HepG2 (cell line): ENCODE measurements around the gene RUNX3. TPM values are rescaled to one million over a fixed set of nuclear protein-coding genes. Genes with fewer than 3 reads are reported as not detected.
A peak's percentile ranks its signal among the peaks of the same experiment; 100 is the strongest.

Experiments used
- ATAC-seq: fragments of 200-7000 bp; cut with Tn5 transposase; 3 replicates; pipeline ENCODE4 v1.9.1; 2020; ENCODE audit warnings: mild to moderate bottlenecking, moderate library complexity
- BruUV-seq: library from RNA; stranded (reverse); fragments of 400-500 nt; replicated peaks from 2 replicates; lab custom pipeline; 2021; lab: Mats Ljungman, UMichigan
- CTCF ChIA-PET: fragments of 300-600 bp; formaldehyde crosslinking; extraction: SDS; loops from one replicate; lab custom pipeline; 2021; ENCODE audit warnings: low total read pairs, inconsistent platforms, low intra/inter-chr PET ratio; lab: Yijun Ruan, JAX
- POLR2A ChIA-PET: fragments of 350-600 bp; sonication (Branson Sonifier 250); formaldehyde crosslinking; loops from one replicate; lab custom pipeline; 2020; ENCODE audit warnings: antibody characterized with exemption, inconsistent platforms; lab: Yijun Ruan, JAX
- DNase-seq: peaks from one replicate; pipeline ENCODE4 v3.0.0-alpha.2; 2015; ENCODE audit warnings: low spot score
- FAIRE-seq: peaks from 3 replicates; lab custom pipeline; 2011; peaks lifted over from hg19 to GRCh38; lab: Jason Lieb, UNC
- H2AFZ ChIP-seq: one replicate; pipeline ENCODE4 v1.6.1; 2011; ENCODE audit warnings: low read length, inconsistent platforms
- H3K27ac ChIP-seq: fragments of 300-600 bp; 3 replicates; pipeline ENCODE4 v1.8.0; 2011; ENCODE audit warnings: mixed run types, mild to moderate bottlenecking, mixed read lengths, low read length, inconsistent platforms; ENCODE audit not compliant: insufficient read depth; ENCODE audit errors: extremely low read length
- H3K27me3 ChIP-seq, 2 experiments: fragments of 200-600 bp in 1 of 2; 2 replicates in 1 of 2; 3 replicates in 1 of 2; pipeline versions ENCODE4 v1.6.0 to v1.8.0; 2011; ENCODE audit warnings: low read length in 2 of 2, mild to moderate bottlenecking in 2 of 2, moderate library complexity in 2 of 2, inconsistent platforms in 1 of 2; ENCODE audit not compliant: insufficient read depth in 2 of 2, control insufficient read depth in 1 of 2
- H3K36me3 ChIP-seq, 2 experiments: fragments of 200-600 bp in 1 of 2; replicated peaks in 1 of 2; 2 replicates in 1 of 2; 3 replicates in 1 of 2; pipeline versions ENCODE4 v1.5.1 to v1.8.0; 2011; ENCODE audit warnings: low read length in 2 of 2, inconsistent platforms in 1 of 2; ENCODE audit not compliant: insufficient read depth in 2 of 2, control insufficient read depth in 1 of 2
- H3K4me1 ChIP-seq: 2 replicates; pipeline ENCODE4 v1.5.1; 2012; ENCODE audit warnings: low read length, inconsistent platforms; ENCODE audit not compliant: insufficient read depth
- H3K4me2 ChIP-seq: 2 replicates; pipeline ENCODE4 v1.6.0; 2011; ENCODE audit warnings: low read depth, low read length, inconsistent platforms
- H3K4me3 ChIP-seq, 3 experiments: fragments of 200-600 bp in 1 of 3; sonication (generic), shearing (Covaris generic) in 1 of 3; replicated peaks in 1 of 3; 2 replicates each; pipeline ENCODE4 v1.5.1; 2011 to 2016; ENCODE audit warnings: low read length in 3 of 3, inconsistent platforms in 2 of 3, low read depth in 2 of 3, mild to moderate bottlenecking in 2 of 3, control low read depth in 1 of 3, mixed read lengths in 1 of 3; ENCODE audit not compliant: insufficient read depth in 1 of 3
- H3K79me2 ChIP-seq: one replicate; pipeline ENCODE4 v1.6.1; 2011; ENCODE audit warnings: low read length, inconsistent platforms; ENCODE audit not compliant: insufficient read depth
- H3K9ac ChIP-seq: 2 replicates; pipeline ENCODE4 v1.6.0; 2011; ENCODE audit warnings: mild to moderate bottlenecking, low read depth, low read length, inconsistent platforms; ENCODE audit not compliant: insufficient read depth
- H3K9me3 ChIP-seq: 2 replicates; pipeline ENCODE4 v1.5.1; 2012; ENCODE audit warnings: mild to moderate bottlenecking, low read length
- H4K20me1 ChIP-seq: 2 replicates; pipeline ENCODE4 v1.6.0; 2011; ENCODE audit warnings: inconsistent platforms, mild to moderate bottlenecking, low read length, moderate library complexity; ENCODE audit not compliant: insufficient read depth
- ASH2L ChIP-seq: fragments of 300-600, 200-600 bp; sonication (generic); IDR thresholded peaks from 2 replicates; pipeline ENCODE4 v1.7.0; 2017; ENCODE audit warnings: low read depth, mild to moderate bottlenecking, moderate library complexity, mixed read lengths, low read length; ENCODE audit not compliant: insufficient read length
- BHLHE40 ChIP-seq: IDR thresholded peaks from 2 replicates; pipeline ENCODE4 v1.6.1; 2011; ENCODE audit warnings: low read length, improper control_type of control experiment
- E2F5 ChIP-seq: sonication (generic); formaldehyde crosslinking; conservative IDR thresholded peaks from 2 replicates; pipeline ENCODE4 v1.4.0; 2020; ENCODE audit warnings: missing genetic modification reagents
- GLI4 ChIP-seq: sonication (generic); formaldehyde crosslinking; IDR thresholded peaks from 2 replicates; pipeline ENCODE4 v1.5.1; 2020; ENCODE audit warnings: missing genetic modification reagents, mild to moderate bottlenecking, moderate library complexity, borderline replicate concordance
- HINFP ChIP-seq: sonication (generic); formaldehyde crosslinking; IDR thresholded peaks from 2 replicates; pipeline ENCODE4 v1.4.0; 2020; ENCODE audit warnings: low read depth, mild to moderate bottlenecking, missing genetic modification reagents
- ISX ChIP-seq: sonication (generic); formaldehyde crosslinking; conservative IDR thresholded peaks from 2 replicates; pipeline ENCODE4 v1.5.0; 2020; ENCODE audit warnings: missing genetic modification reagents
- MED13 ChIP-seq: sonication (generic); formaldehyde crosslinking; IDR thresholded peaks from 2 replicates; pipeline ENCODE4 v1.5.0; 2020; ENCODE audit warnings: missing genetic modification reagents
- NCOA1 ChIP-seq: sonication (generic); formaldehyde crosslinking; IDR thresholded peaks from 2 replicates; pipeline ENCODE4 v1.9.0; 2021; ENCODE audit warnings: missing genetic modification reagents
- NR2F1 ChIP-seq, 2 experiments: fragments of 450-650 bp in 1 of 2; formaldehyde crosslinking in 1 of 2; IDR thresholded peaks; 2 replicates each; pipeline versions ENCODE4 v1.5.0 to v1.6.1; 2016 to 2020; ENCODE audit warnings: mild to moderate bottlenecking in 1 of 2, missing compliant biosample characterization in 1 of 2, missing genetic modification reagents in 1 of 2, moderate library complexity in 1 of 2
- RAD21 ChIP-seq: fragments of 450-650 bp; formaldehyde crosslinking; IDR thresholded peaks from 2 replicates; pipeline ENCODE4 v1.5.0; 2020; ENCODE audit warnings: mild to moderate bottlenecking
- RNF2 ChIP-seq: fragments of 450-650 bp; conservative IDR thresholded peaks from 2 replicates; pipeline ENCODE4 v1.6.1; 2016; ENCODE audit warnings: low read depth
- SMARCC2 ChIP-seq: fragments of 450-650 bp; IDR thresholded peaks from 2 replicates; pipeline ENCODE4 v1.6.1; 2017; ENCODE audit warnings: antibody characterized with exemption, mild to moderate bottlenecking
- SNAPC2 ChIP-seq: sonication (generic); formaldehyde crosslinking; IDR thresholded peaks from 2 replicates; pipeline ENCODE4 v1.8.1; 2022; ENCODE audit warnings: mild to moderate bottlenecking, missing genetic modification reagents
- U2AF1 ChIP-seq: fragments of 200-400 bp; formaldehyde crosslinking; optimal IDR thresholded peaks from 2 replicates; pipeline ENCODE3; 2017; ENCODE audit warnings: mild to moderate bottlenecking, low read depth, low read length
- ZFP62 ChIP-seq: sonication (generic); formaldehyde crosslinking; IDR thresholded peaks from 2 replicates; pipeline ENCODE4 v1.4.0; 2020; ENCODE audit warnings: missing genetic modification reagents
- ZMAT3 ChIP-seq: sonication (generic); formaldehyde crosslinking; conservative IDR thresholded peaks from 2 replicates; pipeline ENCODE4 v1.7.0; 2021; ENCODE audit warnings: missing genetic modification reagents
- ZNF337 ChIP-seq: sonication (generic); formaldehyde crosslinking; IDR thresholded peaks from 2 replicates; pipeline ENCODE4 v1.5.1; 2020; ENCODE audit warnings: missing genetic modification reagents, low read depth, mild to moderate bottlenecking, borderline replicate concordance
- ZNF576 ChIP-seq: sonication (generic); formaldehyde crosslinking; IDR thresholded peaks from 2 replicates; pipeline ENCODE4 v1.4.0; 2020; ENCODE audit warnings: mild to moderate bottlenecking, missing genetic modification reagents
- ZNF691 ChIP-seq: sonication (generic); formaldehyde crosslinking; IDR thresholded peaks from 2 replicates; pipeline ENCODE4 v1.4.0; 2020; ENCODE audit warnings: missing genetic modification reagents, low read depth, mild to moderate bottlenecking, borderline replicate concordance
- WGBS: methylation state at CpG from one replicate; pipeline ENCODE4 v1.1.6; 2017; ENCODE audit warnings: low lambda C conversion rate; 5-methylcytosine and 5-hydroxymethylcytosine counted together
- in situ Hi-C: cut with HindIII; loops from 2 replicates; pipeline ENCODE4 v1.10.0; 2017; ENCODE audit warnings: low pct_unique_long_range_greater_than_20kb; ENCODE audit not compliant: extremely low pct_ligation_motif_present
- intact Hi-C: fragments of 100-400 bp; cut with micrococcal nuclease; formaldehyde crosslinking; loops from one replicate; pipeline ENCODE4 v1.10.0; 2022; ENCODE audit not compliant: unreplicated experiment
- polyA plus RNA-seq, 8 experiments: library from polyadenylated mRNA; depleted of rRNA in 3 of 8; stranded (reverse) in 7 of 8; unstranded in 1 of 8; fragments of >200 nt; fragmentation: Illumina TruSeq in 4 of 8; extraction: Trizol in 4 of 8; gene quantifications; 2 replicates each; pipeline versions ENCODE4 v1.2.1 to v1.2.3, GENCODE V29; 2011 to 2016; ENCODE audit warnings: low read depth in 4 of 8, missing spikeins in 1 of 8, mixed read lengths in 1 of 8; ENCODE audit not compliant: insufficient read depth in 1 of 8
- total RNA-seq, 5 experiments: library from RNA; depleted of rRNA; stranded (reverse); fragments of >200 nt; fragmentation: Illumina TruSeq; extraction: Trizol; gene quantifications; 2 replicates each; pipeline ENCODE4 v1.2.3, GENCODE V29; 2016; ENCODE audit warnings: low read depth in 1 of 5

The RUNX3 gene
- total and polyA plus RNA-seq, 2 of the 13 experiments (the other 11 are each of a cell fraction or from before 2014, with no cell fraction given): 0.04 to 0.22 TPM

GRCh38 chr1:24932284-24932683, 2.2 kb upstream of the RUNX3 start (continued):
- TF ChIP-seq RAD21 (CRISPR knock-in tag) (peak; percentile 87), E2F5 (CRISPR knock-in tag) (no peak), BHLHE40 (0 out of 2 replicates have a peak, but pooled peaks have one; percentile 9), U2AF1 (no peak)

- Histone ChIP-seq H3K79me2 (no peaks in the 10 kb centered on the region), H3K27me3 (peaks cover 30 to 80% of the 10 kb centered on the region in 2 experiments), H3K36me3 (no peaks in the 10 kb centered on the region), H3K27ac (no peak overlapping the region), H4K20me1 (no peaks in the 10 kb centered on the region), H2AFZ (no peak overlapping the region), H3K4me3 (peak overlapping the region; percentile 40 to 61 (median 44); a peak in 4 of 6 replicates), H3K9me3 (no peaks in the 10 kb centered on the region), H3K4me2 (peak overlapping the region; percentile 78), H3K4me1 (peaks cover 13% of the 10 kb centered on the region), H3K9ac (no peak overlapping the region)
- intact Hi-C loops (loop anchor here (1.0 kb wide), 1 partner anchor 106 kb away; no protein-coding TSS in a partner anchor), in situ Hi-C loops (loop anchor here (5.0 kb wide), 2 partner anchors 106 to 171 kb away; no protein-coding TSS in a partner anchor)
- no peak for DNase-seq
- no peak for FAIRE-seq
- CTCF ChIA-PET: interaction anchor here (1.1 to 3.4 kb wide), 4 partner anchors 22 to 170 kb away, joined by 3 to 18 read pairs (median 6); no protein-coding TSS in a partner anchor
- no TSS peak for BruUV-seq
- ATAC-seq: no peak
- 44% methylated on average over 52 of the region's 63 CpGs for WGBS
- POLR2A ChIA-PET: no interaction called here
- TF ChIP-seq NCOA1 (CRISPR knock-in tag) (0 out of 2 replicates have a peak, but pooled peaks have one; percentile 66), NR2F1 (CRISPR knock-in tag; IDR thresholded peaks at IDR 0.05) (no peak), HINFP (CRISPR knock-in tag) (no peak), ZNF691 (no peak), SNAPC2 (CRISPR knock-in tag) (no peak), GLI4 (CRISPR knock-in tag) (no peak), ZNF576 (CRISPR knock-in tag) (no peak), RNF2 (peak; percentile 93; the same call in 1 of the 2 replicates), ZNF337 (no peak), ASH2L (no peak), ISX (CRISPR knock-in tag) (no peak), SMARCC2 (no peak), ZMAT3 (CRISPR knock-in tag) (no peak), MED13 (CRISPR knock-in tag) (no peak), ZFP62 (CRISPR knock-in tag) (no peak)
Measured at GRCh38 chr1:24931468-24932231, 1.6 kb upstream of the RUNX3 start.
